HG03558 (cell line): ENCODE results near the gene ANKRD53.
"Not testable (repeated sequence)": the region's sequence is repeated elsewhere in the genome, so short reads cannot be mapped to it uniquely, and the experiment has no call there.

Experiments used
- ATAC-seq: cut with Tn5 transposase; IDR thresholded peaks from one replicate; pipeline ENCODE4 v1.9.1; 2021; ENCODE audit warnings: moderate number of reproducible peaks; ENCODE audit not compliant: unreplicated experiment; ENCODE audit errors: extremely low read depth

ANKRD53 gene

GRCh38 chr2:71005271-71006202, 27.1 kb downstream of the ANKRD53 start:
- no peak for ATAC-seq

- no peak for ATAC-seq
Observed at GRCh38 chr2:71006323-71006722, 27.9 kb downstream of the ANKRD53 start.

- no peak for ATAC-seq
Observed at GRCh38 chr2:71006955-71007799, 28.7 kb downstream of the ANKRD53 start.

DNA sequence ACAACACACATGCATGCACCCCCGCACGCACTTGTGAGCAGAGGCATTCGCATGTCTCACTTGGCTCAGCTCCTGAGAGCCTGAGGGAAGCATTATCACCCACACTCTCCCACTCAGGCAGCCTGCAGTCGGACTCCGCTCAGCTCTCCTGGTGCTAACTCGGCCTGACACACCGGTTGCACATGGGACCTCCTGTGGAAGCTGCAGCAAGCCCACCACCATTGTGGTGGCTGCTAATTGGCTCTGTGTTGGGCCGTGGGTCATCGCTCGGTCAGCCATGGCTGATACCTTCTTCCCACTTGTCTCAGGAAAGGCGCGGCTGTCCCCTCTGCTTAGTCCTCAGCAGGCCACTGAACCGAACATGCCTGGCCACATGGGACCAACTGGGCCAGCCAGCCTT, 29.9 kb downstream of the ANKRD53 start:
- ATAC-seq = no peak

GRCh38 chr2:71011786-71012185, 33.4 kb downstream of the ANKRD53 start:
- not testable (repeated sequence) for ATAC-seq

DNA sequence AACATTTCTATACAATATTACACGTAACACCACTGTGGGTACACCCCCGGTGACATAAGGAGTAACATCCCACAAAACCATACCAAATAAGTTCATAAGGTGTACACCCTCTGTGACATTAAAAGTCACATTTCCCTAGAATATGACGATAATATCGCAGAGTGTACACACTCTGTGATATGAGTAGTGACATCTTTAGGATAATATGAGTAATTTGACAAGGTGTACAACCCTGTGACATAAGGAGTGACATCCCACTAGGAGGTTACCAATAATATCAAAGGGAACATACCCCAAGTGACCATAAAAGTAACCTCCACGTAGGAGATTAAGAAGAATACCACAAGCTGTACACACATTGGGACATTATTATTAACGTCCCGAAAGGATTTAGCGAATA, 40.2 kb downstream of the ANKRD53 start:
- ATAC-seq = no peak

GRCh38 chr2:71019989-71020388, 41.6 kb downstream of the ANKRD53 start:
- ATAC-seq = not testable (repeated sequence)

GRCh38 chr2:71021394-71021793, 43.0 kb downstream of the ANKRD53 start:
- ATAC-seq = not testable (repeated sequence)

DNA sequence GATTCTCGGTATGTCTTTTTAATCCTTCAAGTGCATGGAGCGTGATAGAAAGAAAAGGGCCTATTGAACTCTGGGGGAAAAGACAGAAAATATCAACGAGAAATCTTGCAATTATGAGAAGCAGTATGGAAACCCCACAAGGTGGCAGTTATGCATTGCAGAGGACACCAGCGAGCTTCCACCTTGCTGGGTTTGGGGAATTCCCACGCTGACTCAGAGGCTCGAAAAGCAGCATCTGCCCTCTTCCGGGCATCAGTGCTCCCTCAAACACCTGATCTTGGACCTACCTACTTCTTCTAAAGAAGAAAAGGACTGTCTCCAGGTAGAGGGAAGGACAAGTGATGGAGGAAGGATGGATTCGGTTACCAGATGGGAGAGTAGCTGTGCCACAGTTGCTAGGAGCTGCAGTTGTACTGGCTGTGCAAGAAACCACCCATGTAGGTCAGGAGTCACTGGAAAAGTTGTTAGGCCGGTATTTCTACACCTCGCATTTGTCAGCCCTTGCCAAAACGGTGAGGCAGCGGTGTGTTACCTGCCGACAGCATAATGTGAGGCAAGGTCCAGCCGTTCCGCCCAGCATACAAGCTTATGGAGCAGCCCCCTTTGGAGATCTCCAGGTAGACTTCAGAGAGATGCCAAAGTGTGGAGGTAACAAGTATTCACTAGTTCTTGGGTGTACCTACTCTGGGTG, 45.3 kb downstream of the ANKRD53 start:
- not testable (repeated sequence) for ATAC-seq
